ENCODE results near the gene SLC66A1.

Gene SLC66A1

DNA sequence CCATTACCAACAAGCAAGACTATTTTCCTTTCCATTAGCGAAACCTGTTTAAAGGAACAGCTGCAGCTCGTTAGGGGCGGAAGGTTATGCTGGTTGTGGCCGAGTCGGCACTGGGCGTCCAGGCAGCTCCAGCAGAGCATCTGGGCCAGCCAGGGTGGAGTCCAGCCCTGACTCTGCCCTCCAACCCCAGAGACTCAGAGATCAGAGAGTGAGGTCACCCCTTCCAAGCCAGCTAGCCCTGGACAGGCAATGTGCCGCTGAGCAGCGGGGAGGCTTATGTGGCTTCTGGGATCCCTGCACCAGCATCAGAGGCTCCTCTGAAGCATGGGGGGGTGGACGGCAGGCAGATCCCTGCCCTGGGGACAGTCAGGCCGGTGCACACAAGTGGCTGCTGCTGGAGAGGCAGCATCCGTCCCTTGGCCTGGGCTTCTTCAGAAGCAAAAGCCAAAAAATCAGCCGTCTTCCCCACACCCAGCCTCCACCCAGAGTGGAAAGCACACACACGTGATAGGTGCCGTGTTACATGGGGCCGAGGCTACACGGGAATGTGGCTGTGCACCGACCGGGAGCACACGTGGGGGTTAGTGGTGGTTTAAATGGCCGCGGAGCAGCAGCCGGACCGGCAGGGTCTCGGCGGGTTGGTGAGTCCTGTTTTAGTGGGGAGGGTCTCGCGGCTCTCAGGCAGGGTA is 30.1 kb downstream of the SLC66A1 start:
- H3K36me3 ChIP-seq (ENCODE audit: control insufficient read depth, insufficient read depth, low read length), result peaks cover 7% of the 10 kb centered on the region

GRCh38 chr1:19342894-19343616 is 30.9 kb downstream of the SLC66A1 start:
- Histone ChIP-seq H3K36me3 (ENCODE audit: control insufficient read depth, insufficient read depth, low read length) (peaks cover 4% of the 10 kb centered on the region), H3K27me3 (ENCODE audit: control insufficient read depth, insufficient read depth, low read length) (no peaks in the 10 kb centered on the region), H3K4me3 (ENCODE audit: low read length) (no peak overlapping the region), H3K9me3 (ENCODE audit: control insufficient read depth, low read length) (no peaks in the 10 kb centered on the region), H3K4me1 (ENCODE audit: control insufficient read depth, insufficient read depth, low read length) (peaks cover 14% of the 10 kb centered on the region), H3K9ac (ENCODE audit: low read length) (no peak overlapping the region)

More for the DNA sequence above, 30.1 kb downstream of the SLC66A1 start:
- H3K27me3 ChIP-seq (ENCODE audit: control insufficient read depth, insufficient read depth, low read length), result no peaks in the 10 kb centered on the region
- H3K4me1 ChIP-seq (ENCODE audit: control insufficient read depth, insufficient read depth, low read length), result peaks cover 12% of the 10 kb centered on the region
- H3K9me3 ChIP-seq (ENCODE audit: control insufficient read depth, low read length), result no peaks in the 10 kb centered on the region
- no peak overlapping the region for H3K4me3 ChIP-seq (ENCODE audit: low read length)
- no peak overlapping the region for H3K9ac ChIP-seq (ENCODE audit: low read length)

DNA sequence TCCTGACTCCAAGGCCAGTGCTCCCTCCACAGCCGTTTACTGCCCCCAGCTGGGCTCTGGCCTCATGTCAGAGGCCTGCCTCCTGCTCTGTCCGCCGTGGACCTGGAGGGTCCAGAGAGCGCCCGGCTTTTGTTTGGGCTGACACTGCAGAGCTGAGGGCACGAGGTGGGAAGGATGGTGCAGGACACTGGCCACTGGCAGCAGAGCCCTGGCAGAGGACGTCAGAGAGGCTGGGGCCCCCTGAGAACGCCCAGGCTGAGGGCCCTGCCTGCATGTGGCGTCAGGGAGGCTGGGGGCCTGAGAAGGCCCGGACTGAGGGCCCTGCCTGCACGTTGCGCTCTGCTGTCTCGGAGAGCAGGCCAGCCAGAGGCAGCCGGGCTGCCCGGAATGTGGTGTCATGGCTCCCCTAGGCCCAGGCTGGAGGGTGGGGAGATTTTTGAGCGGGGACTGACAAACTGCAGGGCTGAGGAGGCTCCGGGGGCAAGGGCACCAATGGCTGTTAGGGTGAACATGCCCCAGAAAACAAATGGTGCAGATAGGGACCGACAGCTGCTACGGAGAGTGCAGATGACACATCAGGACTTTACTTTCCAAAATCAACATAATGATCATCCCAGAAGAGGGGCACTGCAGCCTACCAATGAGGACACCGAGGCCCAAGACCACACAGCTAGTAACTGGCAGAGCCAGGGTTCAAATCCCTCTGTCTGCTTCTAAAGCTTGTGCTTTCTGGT is 31.7 kb downstream of the SLC66A1 start:
- Histone ChIP-seq H3K9me3 (ENCODE audit: control insufficient read depth, low read length) (no peaks in the 10 kb centered on the region), H3K27me3 (ENCODE audit: control insufficient read depth, insufficient read depth, low read length) (no peaks in the 10 kb centered on the region), H3K36me3 (ENCODE audit: control insufficient read depth, insufficient read depth, low read length) (peaks cover 7% of the 10 kb centered on the region), H3K4me1 (ENCODE audit: control insufficient read depth, insufficient read depth, low read length) (peaks cover 14% of the 10 kb centered on the region), H3K9ac (ENCODE audit: low read length) (no peak overlapping the region), H3K4me3 (ENCODE audit: low read length) (no peak overlapping the region)

- Histone ChIP-seq H3K4me1 (ENCODE audit: control insufficient read depth, insufficient read depth, low read length) (peaks cover 14% of the 10 kb centered on the region), H3K27me3 (ENCODE audit: control insufficient read depth, insufficient read depth, low read length) (no peaks in the 10 kb centered on the region), H3K9ac (ENCODE audit: low read length) (no peak overlapping the region), H3K9me3 (ENCODE audit: control insufficient read depth, low read length) (no peaks in the 10 kb centered on the region), H3K36me3 (ENCODE audit: control insufficient read depth, insufficient read depth, low read length) (peaks cover 6% of the 10 kb centered on the region), H3K4me3 (ENCODE audit: low read length) (no peak overlapping the region)
Observed at GRCh38 chr1:19344372-19344810, 32.3 kb downstream of the SLC66A1 start.

DNA sequence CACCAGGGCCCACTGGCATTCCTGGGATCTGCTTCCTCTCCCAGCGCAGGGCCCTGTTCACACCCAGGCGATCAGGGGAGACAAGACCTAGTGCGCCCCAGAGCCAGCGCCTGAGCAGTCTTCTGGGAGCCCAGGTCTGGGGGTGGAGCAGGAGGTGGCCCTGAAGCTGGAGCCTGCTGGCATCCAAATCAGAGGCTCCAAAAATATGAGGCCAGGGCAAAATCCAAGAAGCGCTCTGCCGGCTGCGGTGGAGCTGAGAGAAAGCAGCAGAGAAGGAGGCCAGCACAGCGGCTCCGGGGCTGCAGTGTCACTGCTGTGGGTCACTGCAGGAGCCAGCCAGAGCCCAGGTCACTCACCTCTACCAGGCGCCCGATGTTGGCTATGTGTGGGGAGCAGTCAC is 32.7 kb downstream of the SLC66A1 start:
- peaks cover 14% of the 10 kb centered on the region for H3K4me1 ChIP-seq (ENCODE audit: control insufficient read depth, insufficient read depth, low read length)
- H3K27me3 ChIP-seq (ENCODE audit: control insufficient read depth, insufficient read depth, low read length), result no peaks in the 10 kb centered on the region
- H3K9me3 ChIP-seq (ENCODE audit: control insufficient read depth, low read length), result no peaks in the 10 kb centered on the region
- peaks cover 5% of the 10 kb centered on the region for H3K36me3 ChIP-seq (ENCODE audit: control insufficient read depth, insufficient read depth, low read length)
- no peak overlapping the region for H3K4me3 ChIP-seq (ENCODE audit: low read length)
- no peak overlapping the region for H3K9ac ChIP-seq (ENCODE audit: low read length)

DNA sequence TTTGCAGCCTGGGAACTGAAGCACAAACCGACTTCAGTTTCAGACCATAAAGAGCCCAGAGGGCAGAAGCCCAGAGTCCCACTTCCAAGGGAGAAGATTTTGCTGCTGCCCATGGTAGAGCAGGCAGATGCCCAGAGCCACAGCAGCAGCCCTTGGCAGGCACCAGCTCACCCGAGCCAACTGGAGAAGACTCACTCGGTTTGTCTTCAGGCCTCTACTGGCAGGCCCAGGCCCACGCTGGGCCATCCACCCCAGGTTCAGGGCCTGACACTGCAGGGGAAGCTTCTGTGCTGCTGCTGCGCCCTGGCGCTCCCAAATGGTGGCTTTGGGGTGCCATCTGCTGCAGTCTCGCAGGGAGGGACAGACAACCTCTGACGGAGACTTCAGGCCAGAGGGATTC is 33.3 kb downstream of the SLC66A1 start:
- H3K9ac ChIP-seq (ENCODE audit: low read length), result no peak overlapping the region

GRCh38 chr1:19346026-19346425 is 33.9 kb downstream of the SLC66A1 start:
- peaks cover 14% of the 10 kb centered on the region for H3K4me1 ChIP-seq (ENCODE audit: control insufficient read depth, insufficient read depth, low read length)
- H3K9me3 ChIP-seq (ENCODE audit: control insufficient read depth, low read length), result no peaks in the 10 kb centered on the region
- no peak overlapping the region for H3K4me3 ChIP-seq (ENCODE audit: low read length)
- H3K27me3 ChIP-seq (ENCODE audit: control insufficient read depth, insufficient read depth, low read length), result no peaks in the 10 kb centered on the region
- H3K36me3 ChIP-seq (ENCODE audit: control insufficient read depth, insufficient read depth, low read length), result peaks cover 6% of the 10 kb centered on the region
- no peak overlapping the region for H3K9ac ChIP-seq (ENCODE audit: low read length)

More for the DNA sequence above, 33.3 kb downstream of the SLC66A1 start:
- H3K9me3 ChIP-seq (ENCODE audit: control insufficient read depth, low read length), result no peaks in the 10 kb centered on the region
- peaks cover 14% of the 10 kb centered on the region for H3K4me1 ChIP-seq (ENCODE audit: control insufficient read depth, insufficient read depth, low read length)
- no peak overlapping the region for H3K4me3 ChIP-seq (ENCODE audit: low read length)
- no peaks in the 10 kb centered on the region for H3K27me3 ChIP-seq (ENCODE audit: control insufficient read depth, insufficient read depth, low read length)
- peaks cover 6% of the 10 kb centered on the region for H3K36me3 ChIP-seq (ENCODE audit: control insufficient read depth, insufficient read depth, low read length)

GRCh38 chr1:19347533-19348172 is 35.5 kb downstream of the SLC66A1 start:
- Histone ChIP-seq H3K4me1 (ENCODE audit: control insufficient read depth, insufficient read depth, low read length) (peaks cover 14% of the 10 kb centered on the region), H3K36me3 (ENCODE audit: control insufficient read depth, insufficient read depth, low read length) (peaks cover 9% of the 10 kb centered on the region), H3K4me3 (ENCODE audit: low read length) (no peak overlapping the region), H3K27me3 (ENCODE audit: control insufficient read depth, insufficient read depth, low read length) (no peaks in the 10 kb centered on the region), H3K9ac (ENCODE audit: low read length) (no peak overlapping the region), H3K9me3 (ENCODE audit: control insufficient read depth, low read length) (no peaks in the 10 kb centered on the region)

- Histone ChIP-seq H3K9ac (ENCODE audit: low read length) (no peak overlapping the region), H3K4me1 (ENCODE audit: control insufficient read depth, insufficient read depth, low read length) (peaks cover 18% of the 10 kb centered on the region), H3K9me3 (ENCODE audit: control insufficient read depth, low read length) (no peaks in the 10 kb centered on the region), H3K27me3 (ENCODE audit: control insufficient read depth, insufficient read depth, low read length) (no peaks in the 10 kb centered on the region), H3K36me3 (ENCODE audit: control insufficient read depth, insufficient read depth, low read length) (peaks cover 10% of the 10 kb centered on the region), H3K4me3 (ENCODE audit: low read length) (no peak overlapping the region)
Observed at GRCh38 chr1:19348441-19349198, 36.5 kb downstream of the SLC66A1 start.

GRCh38 chr1:19349999-19350398 is 37.9 kb downstream of the SLC66A1 start:
- Histone ChIP-seq H3K4me1 (ENCODE audit: control insufficient read depth, insufficient read depth, low read length) (peaks cover 18% of the 10 kb centered on the region), H3K36me3 (ENCODE audit: control insufficient read depth, insufficient read depth, low read length) (peaks cover 10% of the 10 kb centered on the region), H3K4me3 (ENCODE audit: low read length) (no peak overlapping the region), H3K27me3 (ENCODE audit: control insufficient read depth, insufficient read depth, low read length) (no peaks in the 10 kb centered on the region), H3K9me3 (ENCODE audit: control insufficient read depth, low read length) (no peaks in the 10 kb centered on the region), H3K9ac (ENCODE audit: low read length) (no peak overlapping the region)

GRCh38 chr1:19350566-19350965 is 38.4 kb downstream of the SLC66A1 start:
- Histone ChIP-seq H3K9ac (ENCODE audit: low read length) (no peak overlapping the region), H3K36me3 (ENCODE audit: control insufficient read depth, insufficient read depth, low read length) (peaks cover 10% of the 10 kb centered on the region), H3K4me1 (ENCODE audit: control insufficient read depth, insufficient read depth, low read length) (peaks cover 18% of the 10 kb centered on the region), H3K9me3 (ENCODE audit: control insufficient read depth, low read length) (no peaks in the 10 kb centered on the region), H3K4me3 (ENCODE audit: low read length) (no peak overlapping the region), H3K27me3 (ENCODE audit: control insufficient read depth, insufficient read depth, low read length) (no peaks in the 10 kb centered on the region)
